ENCODE data around the gene PRR19.
"Not testable (repeated sequence)": the region's sequence is repeated elsewhere in the genome, so short reads cannot be mapped to it uniquely, and the experiment has no call there.

Gene PRR19

DNA sequence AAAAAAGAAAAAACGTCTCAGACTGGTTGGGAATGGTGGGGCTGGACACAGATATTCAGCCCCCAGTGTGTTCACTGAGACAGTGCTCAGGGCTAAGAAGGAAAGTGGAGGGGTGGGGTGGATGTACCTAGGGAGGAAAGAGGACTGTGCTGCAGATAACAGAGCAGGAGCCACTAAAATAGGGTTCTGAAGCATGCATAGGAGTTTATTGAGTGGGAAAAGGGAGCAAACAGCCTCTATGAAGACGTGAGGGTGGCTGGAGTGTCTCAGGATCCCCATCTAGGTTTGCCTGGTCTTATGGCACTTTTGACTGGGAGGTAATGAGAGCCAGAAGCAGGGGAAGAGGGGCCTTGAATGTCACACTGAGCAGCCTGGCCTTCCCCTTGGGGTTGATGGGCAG, 26.9 kb downstream of the PRR19 start:
- DNase-seq = no peak

DNA sequence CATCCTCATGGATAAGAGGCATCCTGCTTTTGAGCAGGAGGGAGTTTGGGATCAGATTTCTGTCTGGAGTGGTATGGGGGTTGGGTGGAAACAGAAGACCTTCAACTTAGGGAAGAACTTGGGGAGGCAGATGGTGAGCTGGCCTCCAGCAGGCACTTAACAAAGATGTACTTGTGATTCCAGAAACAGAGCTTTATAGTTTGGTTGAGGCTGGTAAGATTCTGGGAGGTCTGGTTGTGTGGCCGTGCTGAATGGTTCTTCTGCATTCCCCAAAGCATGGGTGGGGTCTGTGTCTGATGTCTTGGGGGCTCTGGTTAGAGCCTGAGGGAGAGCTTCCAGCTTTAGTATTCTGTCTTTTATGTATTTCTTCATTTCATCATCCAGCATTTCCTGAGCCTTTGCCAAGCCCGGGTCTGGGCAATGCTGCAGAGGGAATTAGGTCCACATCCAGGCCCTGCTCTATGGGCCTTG, 28.3 kb downstream of the PRR19 start:
- no peak for DNase-seq

GRCh38 chr19:42331333-42331732, 29.4 kb downstream of the PRR19 start:
- DNase-seq = not testable (repeated sequence)

- DNase-seq = no peak
Measured at GRCh38 chr19:42332059-42332458, 30.1 kb downstream of the PRR19 start.

DNA sequence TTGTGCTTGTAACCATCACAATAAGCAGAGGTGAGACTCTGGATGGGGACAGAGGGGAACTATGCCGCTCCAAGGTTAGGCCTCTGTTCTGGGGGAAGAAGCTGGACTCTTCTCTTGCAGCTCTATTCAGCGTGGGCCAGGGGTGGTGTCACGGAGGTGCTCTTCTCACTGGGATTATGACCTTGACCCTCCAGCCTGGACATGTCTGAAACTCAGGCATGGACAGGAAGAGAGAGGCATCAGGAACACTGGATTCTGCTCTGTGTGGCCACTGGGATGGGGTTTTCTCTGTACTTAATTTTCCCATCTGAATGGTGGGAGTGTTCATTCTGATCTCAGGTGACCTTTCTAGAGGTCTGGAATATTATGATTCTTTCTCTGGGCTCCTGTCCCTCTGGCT, 31.1 kb downstream of the PRR19 start:
- no peak for DNase-seq

- no peak for DNase-seq
Measured at GRCh38 chr19:42333975-42334696, 32.2 kb downstream of the PRR19 start.

- no peak for DNase-seq
Measured at GRCh38 chr19:42334697-42335373, 32.9 kb downstream of the PRR19 start.

DNA sequence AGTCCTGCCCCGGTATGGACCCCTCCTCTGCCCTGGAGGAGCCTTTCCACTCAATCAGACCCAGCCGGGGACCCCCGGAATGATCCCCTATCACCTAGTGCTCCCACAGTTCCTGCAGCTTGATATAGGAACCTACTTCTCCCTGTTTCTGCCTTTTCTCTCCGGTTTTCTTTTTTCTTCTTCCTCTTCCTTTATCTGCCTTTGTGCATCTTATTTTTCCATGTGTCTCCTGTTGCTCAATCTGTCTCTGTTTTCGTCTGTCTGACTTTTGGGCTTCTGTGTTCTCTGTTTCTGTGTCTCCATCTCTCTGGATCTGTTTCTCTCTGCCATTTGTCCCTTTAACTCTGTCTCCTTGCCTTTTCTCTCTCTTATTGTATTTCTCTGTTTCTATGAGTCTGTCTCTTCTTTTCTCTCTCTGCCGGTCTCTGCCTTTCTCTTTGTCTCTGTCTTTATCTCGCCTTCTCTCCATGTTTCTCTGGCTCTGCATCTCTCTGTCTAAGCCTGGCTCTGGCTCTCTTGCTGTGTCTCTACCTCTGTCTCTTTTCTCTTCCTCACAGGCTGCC, 33.5 kb downstream of the PRR19 start:
- no peak for DNase-seq

GRCh38 chr19:42335971-42336370, 34.0 kb downstream of the PRR19 start:
- no peak for DNase-seq

DNA sequence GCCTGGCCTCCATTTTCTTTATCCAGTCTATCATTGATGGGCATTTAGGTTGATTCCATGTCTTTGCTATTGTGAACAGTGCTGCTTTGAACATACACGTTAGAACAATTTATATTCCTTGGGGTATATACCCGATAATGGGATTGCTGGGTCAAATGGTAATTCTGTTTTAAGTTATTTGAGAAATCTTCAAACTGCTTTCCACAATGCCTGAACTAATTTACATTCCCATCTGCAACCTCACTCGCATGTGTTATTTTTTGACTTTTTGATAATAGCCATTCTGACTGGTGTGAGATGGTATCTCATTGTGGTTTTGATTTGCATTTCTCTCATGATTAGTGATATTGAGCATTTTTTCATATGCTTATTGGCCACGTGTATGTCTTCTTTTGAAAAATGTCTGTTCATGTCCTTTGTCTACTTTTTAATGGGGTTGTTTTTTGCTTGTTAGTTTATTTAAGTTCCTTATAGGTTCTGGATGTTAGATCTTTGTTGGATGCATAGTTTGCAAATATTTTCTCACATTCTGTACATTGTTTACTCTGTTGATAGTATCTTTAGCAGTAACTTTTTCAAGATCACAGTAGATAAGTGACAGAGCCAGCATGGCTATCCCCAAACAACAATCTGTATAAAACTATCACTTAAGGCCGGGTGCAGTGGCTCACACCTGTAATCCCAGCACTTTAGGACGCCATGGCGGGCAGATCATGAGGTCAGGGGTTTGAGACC, 37.4 kb downstream of the PRR19 start:
- DNase-seq = not testable (repeated sequence)

GRCh38 chr19:42339922-42340321, 38.0 kb downstream of the PRR19 start:
- not testable (repeated sequence) for DNase-seq

DNA sequence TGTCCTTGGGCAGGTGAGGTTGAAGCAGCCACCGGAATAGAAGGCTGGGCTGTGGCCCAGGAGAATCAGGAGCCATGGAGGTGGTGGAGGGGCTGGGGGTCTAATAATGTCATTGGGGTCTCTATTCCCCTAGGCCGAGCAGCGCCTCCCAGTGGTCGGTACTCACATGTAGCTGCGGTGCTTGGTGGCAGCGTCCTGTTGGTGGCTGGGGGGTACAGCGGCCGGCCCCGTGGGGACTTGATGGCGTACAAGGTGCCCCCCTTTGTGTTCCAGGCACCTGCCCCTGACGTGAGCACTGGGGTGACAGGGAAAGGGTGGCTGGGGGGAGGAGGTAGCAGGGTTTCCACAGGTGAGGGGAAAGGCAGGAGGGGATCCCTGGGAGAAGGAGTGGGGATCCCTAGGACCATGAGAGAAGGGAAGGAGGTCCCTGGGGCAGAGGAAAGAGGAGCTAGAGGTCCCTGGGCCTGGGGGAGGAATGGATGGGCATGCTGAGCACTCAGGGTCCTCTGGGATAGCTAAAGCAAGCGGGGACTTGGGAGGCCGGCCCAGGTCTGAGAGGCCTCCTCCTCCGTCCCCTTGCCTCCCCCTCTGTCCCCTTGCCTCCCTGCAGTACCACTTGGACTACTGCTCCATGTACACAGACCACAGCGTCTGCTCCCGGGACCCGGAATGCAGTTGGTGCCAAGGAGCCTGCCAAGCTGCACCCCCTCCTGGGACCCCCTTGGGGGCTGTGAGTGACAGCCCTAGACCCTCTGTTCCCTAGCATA, 41.6 kb downstream of the PRR19 start:
- no peak for DNase-seq

DNA sequence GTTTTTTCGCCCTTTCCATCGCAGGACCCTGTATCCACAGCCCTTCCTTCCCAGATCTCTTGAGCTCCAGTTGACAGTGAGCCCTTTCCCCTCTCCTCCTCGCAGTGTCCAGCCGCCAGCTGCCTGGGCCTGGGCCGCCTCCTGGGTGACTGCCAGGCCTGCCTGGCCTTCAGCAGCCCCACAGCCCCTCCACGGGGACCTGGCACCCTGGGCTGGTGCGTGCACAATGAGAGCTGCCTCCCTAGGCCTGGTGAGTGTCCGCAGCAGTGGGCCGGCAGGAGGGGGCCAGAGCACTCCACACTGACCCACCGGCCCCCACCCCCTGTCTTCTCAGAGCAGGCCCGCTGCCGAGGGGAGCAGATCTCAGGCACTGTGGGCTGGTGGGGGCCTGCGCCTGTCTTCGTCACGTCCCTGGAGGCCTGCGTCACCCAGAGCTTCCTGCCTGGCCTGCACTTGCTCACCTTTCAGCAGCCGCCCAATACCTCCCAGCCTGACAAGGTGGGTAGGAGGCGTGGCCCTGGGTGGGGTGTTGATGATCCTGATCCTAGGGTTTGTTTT, 42.5 kb downstream of the PRR19 start:
- no peak for DNase-seq

GRCh38 chr19:42345191-42345812, 43.4 kb downstream of the PRR19 start:
- DNase-seq = no peak

DNA sequence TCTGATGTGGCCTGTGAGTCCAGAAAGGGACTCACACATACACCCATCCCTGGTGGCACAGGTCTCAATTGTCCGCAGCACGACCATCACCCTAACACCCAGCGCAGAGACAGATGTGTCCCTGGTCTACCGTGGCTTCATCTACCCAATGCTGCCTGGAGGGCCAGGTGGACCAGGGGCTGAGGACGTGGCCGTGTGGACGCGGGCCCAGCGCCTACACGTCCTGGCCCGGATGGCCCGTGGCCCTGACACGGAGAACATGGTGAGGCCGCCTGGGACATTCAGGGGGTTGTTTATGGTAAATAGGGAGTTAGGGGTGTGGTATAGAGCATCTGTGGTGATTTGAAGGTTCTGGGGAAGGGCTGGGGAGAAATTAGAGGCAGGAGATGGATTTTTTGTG, 46.3 kb downstream of the PRR19 start:
- no peak for DNase-seq

GRCh38 chr19:42349378-42350107, 47.6 kb downstream of the PRR19 start:
- no peak for DNase-seq

GRCh38 chr19:42350417-42350816, 48.5 kb downstream of the PRR19 start:
- DNase-seq = no peak

- no peak for DNase-seq
Measured at GRCh38 chr19:42351079-42351735, 49.3 kb downstream of the PRR19 start.

- DNase-seq = peak; percentile 30
Measured at GRCh38 chr19:42352301-42353259, 50.6 kb downstream of the PRR19 start.
